A549 (cell line): Measurements from ENCODE around the gene MAGI2. TPM values are rescaled to one million over a fixed set of nuclear protein-coding genes. Genes with fewer than 3 reads are reported as not detected.

Experiments used
- ATAC-seq, 2 experiments: fragments of 200-7000 bp in 1 of 2; fragments of >200 bp in 1 of 2; cut with Nextera tagmentation in 1 of 2; cut with Tn5 transposase in 1 of 2; 3 replicates each; pipeline versions ENCODE4 v1.8.0 to v1.9.1; 2018 to 2020; ENCODE audit warnings: mild to moderate bottlenecking in 1 of 2, moderate library complexity in 1 of 2
- CTCF ChIA-PET: fragments of 300-600 bp; sonication (Branson Sonifier 250); formaldehyde crosslinking; extraction: SDS; loops from one replicate; lab custom pipeline; 2021; ENCODE audit warnings: antibody characterized with exemption, inconsistent platforms; lab: Yijun Ruan, JAX
- POLR2A ChIA-PET: fragments of 350-600 bp; formaldehyde crosslinking; extraction: SDS; loops from one replicate; lab custom pipeline; 2021; ENCODE audit warnings: antibody characterized with exemption, inconsistent platforms; lab: Yijun Ruan, JAX
- DNase-seq, 2 experiments: peaks; one replicate each; pipeline versions ENCODE4 v3.0.0 to v3.0.0-alpha.2; 2011 to 2016; ENCODE audit warnings: low read depth in 1 of 2, low spot score in 1 of 2
- FAIRE-seq: peaks from 2 replicates; lab custom pipeline; 2011; peaks lifted over from hg19 to GRCh38; lab: Jason Lieb, UNC
- H3K27ac ChIP-seq, 2 experiments: fragments of >200 bp; sonication (Bioruptor Twin); formaldehyde crosslinking; 3 replicates each; pipeline ENCODE4 v1.5.1; 2016 to 2017
- H3K4me1 ChIP-seq: fragments of >200 bp; sonication (Bioruptor Twin); formaldehyde crosslinking; 3 replicates; pipeline ENCODE4 v1.6.1; 2016
- H3K4me2 ChIP-seq: fragments of >200 bp; sonication (Bioruptor Twin); formaldehyde crosslinking; 3 replicates; pipeline ENCODE4 v1.6.1; 2016
- H3K4me3 ChIP-seq: fragments of >200 bp; sonication (Bioruptor Twin); formaldehyde crosslinking; 3 replicates; pipeline ENCODE4 v1.5.1; 2016
- H3K9me3 ChIP-seq: fragments of >200 bp; sonication (Bioruptor Twin); formaldehyde crosslinking; 3 replicates; pipeline ENCODE4 v1.6.1; 2016
- BHLHE40 ChIP-seq: IDR thresholded peaks from 2 replicates; pipeline ENCODE4 v1.6.1; 2012; ENCODE audit warnings: low read depth, low read length, inconsistent platforms
- CHD2 ChIP-seq: fragments of 150-350 bp; IDR thresholded peaks from 2 replicates; pipeline ENCODE4 v1.6.1; 2014; ENCODE audit warnings: low read length; ENCODE audit not compliant: partially characterized antibody
- CHD4 ChIP-seq: fragments of 200-600 bp; sonication (generic); IDR thresholded peaks from 2 replicates; pipeline ENCODE4 v1.6.1; 2016; ENCODE audit warnings: antibody characterized with exemption, mild to moderate bottlenecking, borderline replicate concordance
- EHF ChIP-seq: fragments of 250-450 bp; sonication (Bioruptor Pico); IDR thresholded peaks from 2 replicates; pipeline ENCODE4 v1.5.0; 2020; ENCODE audit warnings: mild to moderate bottlenecking
- EHMT2 ChIP-seq: fragments of 200-600 bp; sonication (generic); IDR thresholded peaks from 2 replicates; pipeline ENCODE4 v1.6.1; 2016; ENCODE audit warnings: antibody characterized with exemption, low read depth, mild to moderate bottlenecking, moderate library complexity
- FOSB ChIP-seq: fragments of 250-450 bp; sonication (Bioruptor Pico); IDR thresholded peaks from 2 replicates; pipeline ENCODE4 v1.5.0; 2020; ENCODE audit warnings: mild to moderate bottlenecking, moderate library complexity
- FOSL2 ChIP-seq, 2 experiments: fragments of 450-650 bp in 1 of 2; fragments of >200 bp in 1 of 2; sonication (Bioruptor Twin) in 1 of 2; formaldehyde crosslinking; IDR thresholded peaks; 2 replicates each; pipeline versions ENCODE4 v1.5.0 to v1.6.1; 2016 to 2020; ENCODE audit warnings: mild to moderate bottlenecking in 1 of 2, moderate library complexity in 1 of 2
- HDAC2 ChIP-seq: fragments of 200-600 bp; sonication (generic); IDR thresholded peaks from 2 replicates; pipeline ENCODE4 v1.6.1; 2016
- HEYL ChIP-seq: fragments of 250-450 bp; sonication (Bioruptor Pico); IDR thresholded peaks from 2 replicates; pipeline ENCODE4 v1.8.0; 2021; ENCODE audit warnings: mild to moderate bottlenecking, moderate library complexity
- HOXA7 ChIP-seq: fragments of 250-450 bp; sonication (Bioruptor Pico); IDR thresholded peaks from 2 replicates; pipeline ENCODE4 v1.5.0; 2020; ENCODE audit warnings: mild to moderate bottlenecking, moderate library complexity
- HOXB13 ChIP-seq: fragments of 250-450 bp; sonication (Bioruptor Pico); IDR thresholded peaks from 2 replicates; pipeline ENCODE4 v1.5.0; 2020; ENCODE audit warnings: low read depth, mild to moderate bottlenecking, moderate library complexity
- KDM1A ChIP-seq: fragments of 200-600 bp; sonication (generic); IDR thresholded peaks from 2 replicates; pipeline ENCODE4 v1.6.1; 2016; ENCODE audit warnings: low read depth, mild to moderate bottlenecking
- PHF8 ChIP-seq: fragments of 200-600 bp; sonication (generic); IDR thresholded peaks from 2 replicates; pipeline ENCODE4 v1.6.1; 2016; ENCODE audit warnings: low read depth, mild to moderate bottlenecking, antibody characterized with exemption, moderate library complexity, borderline replicate concordance
- POLR2A ChIP-seq: IDR thresholded peaks from 2 replicates; pipeline ENCODE4 v1.6.1; 2012; ENCODE audit warnings: mild to moderate bottlenecking, low read length
- POLR2AphosphoS2 ChIP-seq: conservative IDR thresholded peaks from 2 replicates; pipeline ENCODE4 v1.6.1; 2012; ENCODE audit warnings: low read length, improper control_type of control experiment, inconsistent platforms
- RCOR1 ChIP-seq: fragments of 150-350 bp; IDR thresholded peaks from 2 replicates; pipeline ENCODE4 v1.6.1; 2014; ENCODE audit warnings: antibody characterized with exemption, low read length, low read depth
- RNF2 ChIP-seq: fragments of 200-600 bp; sonication (generic); IDR thresholded peaks from 2 replicates; pipeline ENCODE4 v1.6.1; 2016; ENCODE audit warnings: low read depth, mild to moderate bottlenecking, antibody characterized with exemption, moderate library complexity, borderline replicate concordance
- ZFP36 ChIP-seq: fragments of 450-650 bp; IDR thresholded peaks from 2 replicates; pipeline ENCODE4 v1.6.1; 2014; ENCODE audit warnings: borderline replicate concordance; ENCODE audit not compliant: partially characterized antibody
- ZNF302 ChIP-seq: fragments of 250-450 bp; sonication (Bioruptor Pico); IDR thresholded peaks from 2 replicates; pipeline ENCODE4 v1.9.0; 2021; ENCODE audit warnings: inconsistent platforms, mild to moderate bottlenecking, moderate library complexity
- ZSCAN20 ChIP-seq: fragments of 250-450 bp; sonication (Bioruptor Pico); IDR thresholded peaks from 2 replicates; pipeline ENCODE4 v1.8.0; 2022; ENCODE audit warnings: mild to moderate bottlenecking, moderate library complexity
- WGBS: methylation state at CpG from one replicate; pipeline ENCODE4 v1.1.6; 2017; ENCODE audit errors: missing lambda C conversion rate; 5-methylcytosine and 5-hydroxymethylcytosine counted together
- polyA plus RNA-seq, 4 experiments: library from polyadenylated mRNA; depleted of rRNA in 3 of 4; stranded (reverse); fragments of >200 nt; fragmentation: RNase III in 1 of 4; extraction: RNeasy Plus Mini Kit Qiagen cat#74134 plus additional on column Dnase treatment in 1 of 4; gene quantifications; 2 replicates in 3 of 4; 3 replicates in 1 of 4; pipeline ENCODE4 v1.2.3, GENCODE V29; 2011 to 2017
- TF ChIP-seq, protein P1 (sequence below): fragments of >200 bp; sonication (Bioruptor Twin); formaldehyde crosslinking; IDR thresholded peaks from 3 replicates; pipeline ENCODE4 v1.5.1; 2016
- TF ChIP-seq, protein P2 (sequence below): fragments of 450-650 bp; IDR thresholded peaks from 2 replicates; pipeline ENCODE4 v1.6.1; 2014; ENCODE audit warnings: antibody characterized with exemption
- TF ChIP-seq, protein P3 (sequence below): IDR thresholded peaks from 2 replicates; pipeline ENCODE4 v1.6.1; 2012

Gene MAGI2
- polyA plus RNA-seq, 2 of the 4 experiments (the other 2 are of a cell fraction): 0.48 to 0.81 TPM

DNA sequence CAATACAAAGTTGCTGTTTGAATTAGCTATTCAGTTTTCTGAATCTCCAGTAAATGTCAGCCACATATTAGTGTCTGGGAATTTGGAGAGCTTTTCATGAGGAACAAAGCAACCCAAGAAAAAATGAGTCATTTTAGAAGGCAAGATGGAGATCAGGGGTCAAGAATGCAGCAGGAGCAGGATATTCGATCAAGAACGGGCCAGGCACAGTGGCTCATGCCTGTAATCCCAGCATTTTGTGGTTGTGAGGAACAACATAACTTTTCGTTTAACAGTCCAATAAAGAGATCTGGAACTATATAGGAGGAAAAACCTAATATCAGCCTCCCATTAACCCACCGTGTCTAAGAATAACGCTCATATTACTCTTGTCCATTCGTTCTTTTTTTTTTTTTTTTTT is 600.5 kb downstream of the MAGI2 start:
- DNase-seq: no peak
- CTCF ChIA-PET: no interaction called here
- Histone ChIP-seq H3K27ac (no peak overlapping the region), H3K4me2 (no peak overlapping the region), H3K4me1 (no peaks in the 10 kb centered on the region), H3K4me3 (no peak overlapping the region)
- TF ChIP-seq, protein P1, sequence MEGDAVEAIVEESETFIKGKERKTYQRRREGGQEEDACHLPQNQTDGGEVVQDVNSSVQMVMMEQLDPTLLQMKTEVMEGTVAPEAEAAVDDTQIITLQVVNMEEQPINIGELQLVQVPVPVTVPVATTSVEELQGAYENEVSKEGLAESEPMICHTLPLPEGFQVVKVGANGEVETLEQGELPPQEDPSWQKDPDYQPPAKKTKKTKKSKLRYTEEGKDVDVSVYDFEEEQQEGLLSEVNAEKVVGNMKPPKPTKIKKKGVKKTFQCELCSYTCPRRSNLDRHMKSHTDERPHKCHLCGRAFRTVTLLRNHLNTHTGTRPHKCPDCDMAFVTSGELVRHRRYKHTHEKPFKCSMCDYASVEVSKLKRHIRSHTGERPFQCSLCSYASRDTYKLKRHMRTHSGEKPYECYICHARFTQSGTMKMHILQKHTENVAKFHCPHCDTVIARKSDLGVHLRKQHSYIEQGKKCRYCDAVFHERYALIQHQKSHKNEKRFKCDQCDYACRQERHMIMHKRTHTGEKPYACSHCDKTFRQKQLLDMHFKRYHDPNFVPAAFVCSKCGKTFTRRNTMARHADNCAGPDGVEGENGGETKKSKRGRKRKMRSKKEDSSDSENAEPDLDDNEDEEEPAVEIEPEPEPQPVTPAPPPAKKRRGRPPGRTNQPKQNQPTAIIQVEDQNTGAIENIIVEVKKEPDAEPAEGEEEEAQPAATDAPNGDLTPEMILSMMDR: no peak
- TF ChIP-seq POLR2A: no peak
- TF ChIP-seq, protein P2, sequence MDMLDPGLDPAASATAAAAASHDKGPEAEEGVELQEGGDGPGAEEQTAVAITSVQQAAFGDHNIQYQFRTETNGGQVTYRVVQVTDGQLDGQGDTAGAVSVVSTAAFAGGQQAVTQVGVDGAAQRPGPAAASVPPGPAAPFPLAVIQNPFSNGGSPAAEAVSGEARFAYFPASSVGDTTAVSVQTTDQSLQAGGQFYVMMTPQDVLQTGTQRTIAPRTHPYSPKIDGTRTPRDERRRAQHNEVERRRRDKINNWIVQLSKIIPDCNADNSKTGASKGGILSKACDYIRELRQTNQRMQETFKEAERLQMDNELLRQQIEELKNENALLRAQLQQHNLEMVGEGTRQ: no peak
- TF ChIP-seq HEYL (CRISPR knock-in tag): no peak
- TF ChIP-seq FOSL2 (IDR thresholded peaks at IDR 0.05): no peak
- TF ChIP-seq FOSL2 (CRISPR knock-in tag; IDR thresholded peaks at IDR 0.05): no peak
- no peak for TF ChIP-seq RNF2
- no peak for TF ChIP-seq HDAC2
- no peak for TF ChIP-seq BHLHE40
- no peak for TF ChIP-seq FOSB (CRISPR knock-in tag)
- no peak for TF ChIP-seq ZSCAN20 (CRISPR knock-in tag)
- TF ChIP-seq KDM1A: no peak
- TF ChIP-seq CHD4: no peak
- no peak for TF ChIP-seq HOXA7 (CRISPR knock-in tag)
- no peak for TF ChIP-seq HOXB13 (CRISPR knock-in tag)
- no peak for TF ChIP-seq ZNF302 (CRISPR knock-in tag)
- no peak for TF ChIP-seq EHMT2
- TF ChIP-seq RCOR1: no peak
- TF ChIP-seq PHF8: no peak
- TF ChIP-seq ZFP36: no peak
- TF ChIP-seq, all 56 proteins: peak for 0
- H3K9me3 ChIP-seq: no peaks in the 10 kb centered on the region
- ATAC-seq (no peak), FAIRE-seq (no peak)
- POLR2A ChIA-PET: no interaction called here
- WGBS: 28% methylated on average over 6 of the region's 6 CpGs

DNA sequence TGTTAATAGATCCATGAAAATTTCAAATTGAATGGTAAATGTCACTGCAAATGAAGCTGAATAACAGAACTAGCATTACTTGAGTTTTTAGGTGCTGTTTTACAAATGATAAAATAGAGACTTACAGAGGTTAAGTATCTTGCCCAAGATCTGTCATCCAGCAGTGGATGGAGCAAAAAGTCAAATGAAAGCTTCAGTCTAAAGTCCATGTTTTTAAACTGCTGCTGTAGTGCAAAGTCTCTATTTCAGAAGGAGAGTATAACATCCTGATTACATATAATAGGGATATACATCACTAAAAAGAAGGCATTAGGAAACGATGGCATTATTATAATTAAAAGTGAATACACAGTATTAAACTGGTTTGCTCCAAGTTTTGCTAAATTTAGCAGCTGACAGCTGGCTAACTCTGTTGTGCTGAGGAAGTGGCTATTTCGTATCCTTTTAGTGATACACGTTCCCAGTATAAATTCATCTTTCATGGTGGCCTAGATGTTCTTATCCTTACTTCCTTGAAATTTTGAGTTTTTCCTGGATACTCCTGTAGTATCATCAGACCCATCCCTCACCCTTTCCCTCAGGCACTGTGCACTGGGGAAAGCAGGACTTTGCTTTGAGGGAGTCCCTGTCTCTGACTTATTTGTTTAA is 603.2 kb downstream of the MAGI2 start:
- no peaks in the 10 kb centered on the region for H3K9me3 ChIP-seq
- TF ChIP-seq ZSCAN20 (CRISPR knock-in tag) (no peak), KDM1A (no peak), CHD2 (no peak), EHMT2 (no peak), EHF (CRISPR knock-in tag) (no peak), BHLHE40 (no peak), POLR2AphosphoS2 (no peak)
- TF ChIP-seq, protein P1: no peak
- TF ChIP-seq, protein P3, sequence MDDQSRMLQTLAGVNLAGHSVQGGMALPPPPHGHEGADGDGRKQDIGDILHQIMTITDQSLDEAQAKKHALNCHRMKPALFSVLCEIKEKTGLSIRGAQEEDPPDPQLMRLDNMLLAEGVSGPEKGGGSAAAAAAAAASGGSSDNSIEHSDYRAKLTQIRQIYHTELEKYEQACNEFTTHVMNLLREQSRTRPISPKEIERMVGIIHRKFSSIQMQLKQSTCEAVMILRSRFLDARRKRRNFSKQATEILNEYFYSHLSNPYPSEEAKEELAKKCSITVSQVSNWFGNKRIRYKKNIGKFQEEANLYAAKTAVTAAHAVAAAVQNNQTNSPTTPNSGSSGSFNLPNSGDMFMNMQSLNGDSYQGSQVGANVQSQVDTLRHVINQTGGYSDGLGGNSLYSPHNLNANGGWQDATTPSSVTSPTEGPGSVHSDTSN: no peak
- no peak for DNase-seq
- ChIA-PET POLR2A (no interaction called here), CTCF (no interaction called here)
- no peak overlapping the region for H3K4me3 ChIP-seq
- 4% methylated on average over 3 of the region's 3 CpGs for WGBS
- ATAC-seq: no peak
- H3K4me1 ChIP-seq: no peaks in the 10 kb centered on the region
- no peak overlapping the region for H3K4me2 ChIP-seq
- FAIRE-seq: no peak
- H3K27ac ChIP-seq: no peak overlapping the region
